Lower lobe of right lung (tissue), 2 donors: ENCODE measurements around the gene PSAP. TPM values are rescaled to one million over a fixed set of nuclear protein-coding genes. Genes with fewer than 3 reads are reported as not detected.

ENCODE experiments used
- ATAC-seq, 2 donors: fragments of 200-7000 bp; cut with Tn5 transposase; one replicate each; pipeline ENCODE4 v1.9.1; 2020 to 2022; ENCODE audit warnings: mild to moderate bottlenecking in 2 of 2, moderate library complexity in 2 of 2
- DNase-seq: peaks from one replicate; pipeline ENCODE4 v3.0.0-alpha.2; 2020
- H3K27ac ChIP-seq: fragments of 200-600 bp; one replicate; pipeline ENCODE4 v1.8.0; 2022
- H3K27me3 ChIP-seq: fragments of 200-600 bp; one replicate; pipeline ENCODE4 v1.8.0; 2022; ENCODE audit warnings: low read depth
- H3K36me3 ChIP-seq: fragments of 200-600 bp; one replicate; pipeline ENCODE4 v1.8.0; 2022; ENCODE audit warnings: mild to moderate bottlenecking
- H3K4me1 ChIP-seq: fragments of 200-600 bp; one replicate; pipeline ENCODE4 v1.8.0; 2022
- H3K4me3 ChIP-seq: fragments of 200-600 bp; one replicate; pipeline ENCODE4 v1.8.0; 2022; ENCODE audit warnings: mild to moderate bottlenecking
- H3K9me3 ChIP-seq: fragments of 200-600 bp; one replicate; pipeline ENCODE4 v1.8.0; 2022
- CTCF ChIP-seq: fragments of 200-600 bp; IDR thresholded peaks from one replicate; pipeline ENCODE4 v1.8.0; 2022; ENCODE audit warnings: antibody characterized with exemption, mild to moderate bottlenecking
- intact Hi-C: fragments of 100-400 bp; cut with DNase I; formaldehyde crosslinking; loops from one replicate; pipeline ENCODE4 v1.11.0; 2022
- total RNA-seq: library from RNA; stranded (reverse); fragmentation: NEBNext Ultra II Directional; extraction: Animal tissue kit (Norgen Biotek cat#: 25700); gene quantifications from one replicate; pipeline ENCODE4 v1.2.1, GENCODE V29; 2021
- donor health status: DM: no; HTN: yes; CAD: no; lungs with severe emphysema.

Gene PSAP
- total RNA-seq, 1 donor from 2014 or later = 2,019 TPM

GRCh38 chr10:71838264-71839211, 12.5 kb downstream of the PSAP start:
- no peak for DNase-seq
- intact Hi-C loops = no loop called here

GRCh38 chr10:71837098-71837827, 13.8 kb downstream of the PSAP start:
- TF ChIP-seq CTCF = peak; percentile 15
- H3K27me3 ChIP-seq = no peaks in the 10 kb centered on the region
- DNase-seq = no peak
- peak overlapping the region; percentile 60 for H3K27ac ChIP-seq
- peak in 1 of 2 donors; percentile 26 for ATAC-seq
- H3K4me3 ChIP-seq = no peak overlapping the region
- intact Hi-C loops = no loop called here
- peaks cover 99% of the 10 kb centered on the region for H3K4me1 ChIP-seq
- no peaks in the 10 kb centered on the region for H3K9me3 ChIP-seq
- H3K36me3 ChIP-seq = peaks cover 38% of the 10 kb centered on the region

More at GRCh38 chr10:71838264-71839211, 12.5 kb downstream of the PSAP start:
- H3K27ac ChIP-seq = no peak overlapping the region
- H3K9me3 ChIP-seq = no peaks in the 10 kb centered on the region
- ATAC-seq = peak; percentile 34 to 43
- no peak overlapping the region for H3K4me3 ChIP-seq
- no peak for TF ChIP-seq CTCF
- peaks cover 27% of the 10 kb centered on the region for H3K36me3 ChIP-seq
- H3K4me1 ChIP-seq = peaks cover 99% of the 10 kb centered on the region
- no peaks in the 10 kb centered on the region for H3K27me3 ChIP-seq

GRCh38 chr10:71836596-71836974, 14.5 kb downstream of the PSAP start:
- no peak overlapping the region for H3K4me3 ChIP-seq
- peaks cover 45% of the 10 kb centered on the region for H3K36me3 ChIP-seq
- peak overlapping the region; percentile 60 for H3K27ac ChIP-seq
- no peaks in the 10 kb centered on the region for H3K9me3 ChIP-seq
- intact Hi-C loops = no loop called here
- H3K27me3 ChIP-seq = no peaks in the 10 kb centered on the region
- TF ChIP-seq CTCF = no peak
- H3K4me1 ChIP-seq = peaks cover 92% of the 10 kb centered on the region
- ATAC-seq (peak in 1 of 2 donors; percentile 25), DNase-seq (no peak)

DNA sequence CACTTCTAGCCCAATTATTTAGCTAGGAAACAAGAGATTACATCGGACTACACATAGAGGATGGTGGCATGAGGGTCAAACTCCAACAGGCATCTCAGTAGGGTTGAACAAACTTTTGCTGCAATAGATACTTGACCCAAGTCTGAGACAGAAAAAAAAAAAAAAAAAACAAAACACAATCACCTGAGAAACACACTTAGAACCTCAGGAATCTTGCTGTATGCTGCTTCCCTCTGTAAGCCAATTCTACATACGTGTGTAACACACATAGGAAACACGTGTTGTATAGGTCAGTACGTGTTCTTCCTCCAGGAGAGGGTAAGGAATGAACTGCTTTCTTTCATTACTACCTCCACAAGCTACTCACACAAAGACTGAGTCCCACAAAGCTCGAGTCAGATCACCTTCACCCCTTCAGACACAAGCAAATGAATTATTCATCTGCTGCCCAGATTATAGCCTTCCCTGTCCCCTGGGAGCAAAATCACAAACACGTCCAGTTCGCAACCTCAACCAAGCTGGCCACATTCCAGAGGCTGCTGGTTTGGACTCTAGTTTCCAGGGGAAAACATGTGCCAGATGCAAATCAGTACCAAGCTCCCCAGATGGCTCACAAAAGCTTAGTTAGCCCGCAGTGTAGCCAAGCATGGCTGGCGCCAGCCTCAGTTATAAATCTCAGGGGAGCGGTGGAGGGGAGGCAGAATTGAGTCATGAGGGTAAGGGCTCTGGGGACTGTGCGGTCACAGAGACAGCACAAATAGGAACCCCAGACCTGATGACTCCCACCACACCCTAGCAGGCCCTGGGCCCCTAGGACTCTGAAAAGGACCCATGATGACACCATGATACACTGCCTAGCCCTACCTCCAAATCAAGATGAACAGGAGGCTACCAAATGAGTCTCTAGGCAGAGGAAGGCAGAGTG, 15.1 kb downstream of the PSAP start:
- no peak for DNase-seq

More for the DNA sequence above, 15.1 kb downstream of the PSAP start:
- peak overlapping the region; percentile 60 for H3K27ac ChIP-seq
- H3K27me3 ChIP-seq = no peaks in the 10 kb centered on the region
- no peak overlapping the region for H3K4me3 ChIP-seq
- peaks cover 52% of the 10 kb centered on the region for H3K36me3 ChIP-seq
- H3K9me3 ChIP-seq = no peaks in the 10 kb centered on the region
- intact Hi-C loops = no loop called here
- ATAC-seq = peak; percentile 9 to 37
- peaks cover 85% of the 10 kb centered on the region for H3K4me1 ChIP-seq
- TF ChIP-seq CTCF = no peak
